DMS153 (cell line): Measurements from ENCODE around the gene OR6C65.
A peak's percentile ranks its signal among the peaks of the same experiment; 100 is the strongest.

ENCODE experiments used
- DNase-seq: peaks from one replicate; lab custom pipeline; 2025; lab: John Stamatoyannopoulos, UW

OR6C65 gene

GRCh38 chr12:55446326-55446725 lies 46.0 kb downstream of the OR6C65 start:
- peak; percentile 10 for DNase-seq

GRCh38 chr12:55448825-55449224 lies 48.5 kb downstream of the OR6C65 start:
- no peak for DNase-seq
